Endodermal cell (in vitro differentiated cells): Measurements from ENCODE around the gene SEPTIN10. TPM values are rescaled to one million over a fixed set of nuclear protein-coding genes. Genes with fewer than 3 reads are reported as not detected.

Experiments
- DNase-seq: peaks from one replicate; pipeline ENCODE4 v3.0.0-alpha.2; 2017
- H3K27ac ChIP-seq: 2 replicates; pipeline ENCODE4 v1.5.1; 2013; ENCODE audit warnings: mild to moderate bottlenecking, low read depth, low read length, moderate library complexity
- H3K27me3 ChIP-seq: 2 replicates; pipeline ENCODE4 v1.6.1; 2013; ENCODE audit warnings: mild to moderate bottlenecking, low read length, moderate library complexity; ENCODE audit not compliant: insufficient read depth, control insufficient read depth, poor library complexity, severe bottlenecking
- H3K36me3 ChIP-seq: 2 replicates; pipeline ENCODE4 v1.7.0; 2013; ENCODE audit warnings: mild to moderate bottlenecking, low read length, moderate library complexity; ENCODE audit not compliant: control insufficient read depth, insufficient read depth
- H3K4me1 ChIP-seq: one replicate; pipeline ENCODE4 v1.7.0; 2013; ENCODE audit warnings: low read length; ENCODE audit not compliant: control insufficient read depth, insufficient read depth
- H3K4me3 ChIP-seq: 2 replicates; pipeline ENCODE4 v1.5.1; 2013; ENCODE audit warnings: mild to moderate bottlenecking, low read length, moderate library complexity
- H3K9ac ChIP-seq: 2 replicates; pipeline ENCODE4 v1.6.1; 2013; ENCODE audit warnings: mild to moderate bottlenecking, low read length, moderate library complexity; ENCODE audit not compliant: poor library complexity, severe bottlenecking; ENCODE audit errors: extremely low read depth
- H3K9me3 ChIP-seq: 2 replicates; pipeline ENCODE4 v1.6.1; 2013; ENCODE audit warnings: mild to moderate bottlenecking, low read length, moderate library complexity; ENCODE audit not compliant: control insufficient read depth
- H3K27ac Mint-ChIP-seq: 2 replicates; pipeline ENCODE4 v1.8.0; 2020; ENCODE audit warnings: mixed read lengths
- H3K27me3 Mint-ChIP-seq: 2 replicates; pipeline ENCODE4 v1.8.0; 2021; ENCODE audit warnings: mild to moderate bottlenecking, mixed read lengths; ENCODE audit not compliant: insufficient read depth
- H3K36me3 Mint-ChIP-seq: 2 replicates; pipeline ENCODE4 v1.8.0; 2020; ENCODE audit warnings: low read depth, mixed read lengths
- H3K4me1 Mint-ChIP-seq: 2 replicates; pipeline ENCODE4 v1.8.0; 2020; ENCODE audit warnings: mixed read lengths
- H3K4me3 Mint-ChIP-seq: 2 replicates; pipeline ENCODE4 v1.8.0; 2020; ENCODE audit warnings: mild to moderate bottlenecking, moderate library complexity, mixed read lengths
- H3K9me3 Mint-ChIP-seq: 2 replicates; pipeline ENCODE4 v1.8.0; 2020; ENCODE audit warnings: mild to moderate bottlenecking, mixed read lengths
- WGBS, 2 experiments: methylation state at CpG; one replicate each; pipeline versions ENCODE4 v1.1.5 to v1.1.7; 2013; ENCODE audit warnings: missing lambda C conversion rate in 2 of 2, mixed read lengths in 1 of 2; ENCODE audit not compliant: insufficient coverage in 1 of 2, insufficient read length in 1 of 2; 5-methylcytosine and 5-hydroxymethylcytosine counted together
- total RNA-seq, 2 donors: library from RNA; stranded (reverse); fragmentation: NEBNext Ultra II Directional in 1 of 2; extraction: Animal tissue kit (Norgen Biotek cat#: 25700) in 1 of 2; gene quantifications; 2 replicates in 1 of 2; 3 replicates in 1 of 2; pipeline ENCODE4 v1.2.1, GENCODE V29; 2021
- TF ChIP-seq, protein P1 (sequence below): fragments of 200-600 bp; sonication (generic); conservative IDR thresholded peaks from 2 replicates; pipeline ENCODE4 v1.5.0; 2021; ENCODE audit warnings: antibody characterized with exemption, mild to moderate bottlenecking

SEPTIN10 gene
- total RNA-seq, 2 donors from 2014 or later: 103 to 120 TPM

DNA sequence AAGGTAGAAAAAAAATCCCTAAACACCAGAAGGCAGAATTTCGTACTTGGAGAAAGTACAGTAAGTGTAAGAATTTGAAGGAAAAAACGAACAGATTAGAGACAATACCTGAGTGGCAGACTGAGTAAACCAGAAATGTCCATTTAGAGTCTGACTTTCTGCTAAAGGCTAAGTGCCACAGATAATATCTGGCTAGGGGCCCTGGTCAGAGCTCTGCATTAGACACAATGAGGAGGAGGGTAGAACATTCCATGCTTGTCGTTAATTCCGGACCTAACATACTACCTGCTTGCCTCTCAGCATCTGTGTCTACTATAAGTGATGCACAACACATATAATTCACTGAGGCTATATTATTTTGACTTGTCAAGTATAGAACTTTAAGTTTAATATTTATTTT, 18.1 kb downstream of the SEPTIN10 start:
- H3K4me3 Mint-ChIP-seq: no peak overlapping the region
- H3K36me3 Mint-ChIP-seq: peaks cover 7% of the 10 kb centered on the region
- peaks cover 26% of the 10 kb centered on the region for H3K36me3 ChIP-seq
- no peaks in the 10 kb centered on the region for H3K9me3 ChIP-seq
- H3K9ac ChIP-seq: no peak overlapping the region
- H3K4me1 Mint-ChIP-seq: peaks cover 11% of the 10 kb centered on the region
- H3K27ac Mint-ChIP-seq: peak overlapping the region; percentile 1
- no peak for DNase-seq
- H3K27me3 Mint-ChIP-seq: no peaks in the 10 kb centered on the region
- 89 to 97% methylated on average over 4 of the region's 4 CpGs for WGBS, 2 experiments
- TF ChIP-seq, protein P1, sequence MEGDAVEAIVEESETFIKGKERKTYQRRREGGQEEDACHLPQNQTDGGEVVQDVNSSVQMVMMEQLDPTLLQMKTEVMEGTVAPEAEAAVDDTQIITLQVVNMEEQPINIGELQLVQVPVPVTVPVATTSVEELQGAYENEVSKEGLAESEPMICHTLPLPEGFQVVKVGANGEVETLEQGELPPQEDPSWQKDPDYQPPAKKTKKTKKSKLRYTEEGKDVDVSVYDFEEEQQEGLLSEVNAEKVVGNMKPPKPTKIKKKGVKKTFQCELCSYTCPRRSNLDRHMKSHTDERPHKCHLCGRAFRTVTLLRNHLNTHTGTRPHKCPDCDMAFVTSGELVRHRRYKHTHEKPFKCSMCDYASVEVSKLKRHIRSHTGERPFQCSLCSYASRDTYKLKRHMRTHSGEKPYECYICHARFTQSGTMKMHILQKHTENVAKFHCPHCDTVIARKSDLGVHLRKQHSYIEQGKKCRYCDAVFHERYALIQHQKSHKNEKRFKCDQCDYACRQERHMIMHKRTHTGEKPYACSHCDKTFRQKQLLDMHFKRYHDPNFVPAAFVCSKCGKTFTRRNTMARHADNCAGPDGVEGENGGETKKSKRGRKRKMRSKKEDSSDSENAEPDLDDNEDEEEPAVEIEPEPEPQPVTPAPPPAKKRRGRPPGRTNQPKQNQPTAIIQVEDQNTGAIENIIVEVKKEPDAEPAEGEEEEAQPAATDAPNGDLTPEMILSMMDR: no peak
- H3K4me3 ChIP-seq: no peak overlapping the region
- H3K4me1 ChIP-seq: no peaks in the 10 kb centered on the region
- H3K9me3 Mint-ChIP-seq: no peaks in the 10 kb centered on the region
- H3K27me3 ChIP-seq: no peaks in the 10 kb centered on the region
- H3K27ac ChIP-seq: no peak overlapping the region

DNA sequence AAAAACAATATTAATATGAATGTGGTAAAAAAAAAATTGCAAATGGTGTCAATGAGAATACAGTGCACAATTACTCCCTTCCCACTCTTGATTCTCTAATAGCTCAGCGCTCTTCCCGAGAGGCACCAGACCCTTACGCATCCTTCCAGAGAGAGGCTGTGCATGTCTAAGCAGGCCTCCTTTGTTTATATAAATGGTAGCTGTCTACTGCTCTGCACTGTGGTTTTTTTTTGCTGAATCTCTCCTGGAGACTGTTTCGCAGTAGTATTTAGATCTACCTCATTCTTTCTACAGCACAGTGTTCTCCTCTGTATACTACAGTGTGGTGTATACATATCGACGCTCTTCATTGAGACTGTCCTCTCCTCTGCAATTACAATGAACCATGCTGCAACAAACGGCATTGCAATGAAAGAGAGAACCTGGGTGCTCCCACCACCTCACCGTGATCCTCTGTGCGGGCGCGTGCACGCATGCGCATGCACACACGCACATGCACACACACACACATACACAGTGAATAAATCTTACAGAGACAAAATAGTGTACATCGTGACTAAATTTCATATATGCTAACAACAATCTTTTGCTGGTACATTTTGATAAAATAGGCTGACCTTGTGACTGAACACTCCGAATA, 19.4 kb downstream of the SEPTIN10 start:
- Histone ChIP-seq H3K27me3 (no peaks in the 10 kb centered on the region), H3K4me3 (no peak overlapping the region), H3K27ac (peak overlapping the region; percentile 89), H3K9me3 (no peaks in the 10 kb centered on the region), H3K4me1 (no peaks in the 10 kb centered on the region), H3K9ac (no peak overlapping the region), H3K36me3 (peaks cover 26% of the 10 kb centered on the region)
- TF ChIP-seq, protein P1: no peak
- no peaks in the 10 kb centered on the region for H3K9me3 Mint-ChIP-seq
- peaks cover 9% of the 10 kb centered on the region for H3K36me3 Mint-ChIP-seq
- H3K27ac Mint-ChIP-seq: no peak overlapping the region
- H3K4me3 Mint-ChIP-seq: no peak overlapping the region
- no peak for DNase-seq
- peaks cover 2% of the 10 kb centered on the region for H3K4me1 Mint-ChIP-seq
- 91% methylated on average over 16 of the region's 16 CpGs for WGBS, 2 experiments
- H3K27me3 Mint-ChIP-seq: no peaks in the 10 kb centered on the region

DNA sequence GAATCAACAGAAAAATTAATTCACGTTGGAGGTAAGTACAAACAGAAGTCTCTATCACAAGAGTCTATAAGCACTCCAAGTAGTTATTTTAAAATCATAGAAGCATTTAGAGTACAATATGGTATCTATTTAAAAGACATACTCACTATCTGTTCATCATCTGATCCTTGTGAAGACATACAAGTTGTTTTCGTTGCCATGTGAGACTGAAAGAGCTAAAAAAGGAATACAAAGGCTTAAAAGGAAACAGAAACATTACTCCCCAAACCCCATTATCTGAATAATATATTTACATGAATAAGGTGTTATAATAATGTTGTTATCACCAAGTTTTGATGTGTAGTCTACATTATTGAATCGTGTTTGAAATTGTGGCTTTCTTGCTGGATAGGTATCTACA, 20.9 kb downstream of the SEPTIN10 start:
- Mint-ChIP-seq H3K27ac (no peak overlapping the region), H3K27me3 (no peaks in the 10 kb centered on the region), H3K36me3 (peaks cover 13% of the 10 kb centered on the region), H3K4me1 (peaks cover 2% of the 10 kb centered on the region), H3K4me3 (no peak overlapping the region), H3K9me3 (peaks cover 2% of the 10 kb centered on the region)
- no peak for DNase-seq
- WGBS, 2 experiments: 100% methylated on average over 1 of the region's 3 CpGs; no CpG with 5 or more reads in 1 of the 2 experiments
- TF ChIP-seq, protein P1: no peak
- H3K4me3 ChIP-seq: no peak overlapping the region
- H3K27ac ChIP-seq: no peak overlapping the region
- peaks cover 27% of the 10 kb centered on the region for H3K36me3 ChIP-seq
- no peak overlapping the region for H3K9ac ChIP-seq
- H3K4me1 ChIP-seq: no peaks in the 10 kb centered on the region
- no peaks in the 10 kb centered on the region for H3K27me3 ChIP-seq
- H3K9me3 ChIP-seq: no peaks in the 10 kb centered on the region
